ENCODE results near the gene EIF2S3B. TPM values are rescaled to one million over a fixed set of nuclear protein-coding genes. Genes with fewer than 3 reads are reported as not detected.

Gene EIF2S3B
- 1 to 10 TPM in 1 of 2 donors, under 1 TPM in 1; 0.69 to 1.3 TPM for total RNA-seq

DNA sequence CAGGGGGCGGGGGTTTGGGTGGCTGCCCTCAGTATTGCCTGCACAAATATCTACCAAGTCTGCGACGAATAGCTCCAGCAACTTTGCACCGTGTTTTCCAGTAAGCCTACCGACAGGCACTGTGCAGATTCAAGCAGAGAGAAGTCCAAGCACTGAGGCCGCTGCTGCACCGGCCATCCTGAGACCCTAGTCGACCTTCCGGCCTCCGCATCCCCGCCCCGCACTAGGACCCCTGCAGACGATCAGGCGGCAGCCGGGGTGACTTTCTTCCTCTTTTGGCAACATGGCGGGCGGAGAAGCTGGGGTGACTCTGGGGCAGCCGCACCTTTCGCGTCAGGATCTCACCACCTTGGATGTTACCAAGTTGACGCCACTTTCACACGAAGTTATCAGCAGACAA is at the start of gene EIF2S3B:
TSS of gene EIF2S3B (plus strand) at position 271 of the 400 bp plus-strand sequence. CDS start at position 284, 13 bp downstream.

Small RNAs within 50 kb of the gene (small RNA-seq; reads per million reads assigned to genes)
- gene SLC25A39P2, result 0 reads per million in 2 donors

Other genes starting within 250 kb of the EIF2S3B start
- under 1 TPM in 1 of 2 donors, not detected in 1; under 0.01 TPM for gene KLRD1, start 198.0 kb upstream of the EIF2S3B start, total RNA-seq
- not detected for gene KLRK1, start 115.8 kb upstream of the EIF2S3B start, total RNA-seq
- not detected for gene KLRC4, start 96.1 kb upstream of the EIF2S3B start, total RNA-seq
- gene KLRC3, start 85.3 kb upstream of the EIF2S3B start, total RNA-seq, result under 1 TPM in 1 of 2 donors, not detected in 1; 0.33 TPM
- gene KLRC2, start 69.9 kb upstream of the EIF2S3B start, total RNA-seq, result not detected
- gene KLRC1, start 52.5 kb upstream of the EIF2S3B start, total RNA-seq, result not detected
- 10 to 100 TPM; 13.4 to 24.6 TPM for gene MAGOHB, start 107.7 kb downstream of the EIF2S3B start, total RNA-seq
- gene STYK1, start 168.2 kb downstream of the EIF2S3B start, total RNA-seq, result under 1 TPM in 1 of 2 donors, not detected in 1; 0.33 TPM
- 100 to 1,000 TPM in 1 of 2 donors, 10 to 100 TPM in 1; 88.1 to 120 TPM for gene YBX3, start 217.4 kb downstream of the EIF2S3B start, total RNA-seq